SK-N-SH (cell line): Measurements from ENCODE around the gene EVX1. TPM values are rescaled to one million over a fixed set of nuclear protein-coding genes. Genes with fewer than 3 reads are reported as not detected.
A peak's percentile ranks its signal among the peaks of the same experiment; 100 is the strongest.

Experiments
- CTCF ChIA-PET: fragments of 300-600, 350-600 bp; formaldehyde crosslinking; extraction: SDS; loops from one replicate; lab custom pipeline; 2021; lab: Yijun Ruan, JAX
- POLR2A ChIA-PET: fragments of 350-600 bp; sonication (Branson Sonifier 250); formaldehyde crosslinking; extraction: SDS; loops from one replicate; lab custom pipeline; 2020; ENCODE audit warnings: antibody characterized with exemption, inconsistent platforms; lab: Yijun Ruan, JAX
- DNase-seq: peaks from one replicate; pipeline ENCODE4 v3.0.0; 2012
- H2AFZ ChIP-seq: fragments of 200-600 bp; sonication (generic); 2 replicates; pipeline ENCODE4 v1.8.1; 2016; ENCODE audit warnings: antibody characterized with exemption, mild to moderate bottlenecking, low read depth
- H3F3A ChIP-seq: fragments of 200-600 bp; sonication (generic); replicated peaks from 2 replicates; pipeline ENCODE3; 2016; ENCODE audit warnings: antibody characterized with exemption, mild to moderate bottlenecking; ENCODE audit not compliant: insufficient read depth
- H3K27ac ChIP-seq, 2 experiments: fragments of 200-500 bp in 1 of 2; fragments of 200-600 bp in 1 of 2; sonication (Bioruptor generic) in 1 of 2; sonication (generic), shearing (Covaris generic) in 1 of 2; 2 replicates each; pipeline versions ENCODE4 v1.5.1 to v1.6.1; 2014 to 2016; ENCODE audit warnings: low read depth in 2 of 2, inconsistent platforms in 1 of 2, low read length in 1 of 2, mild to moderate bottlenecking in 1 of 2, mixed read lengths in 1 of 2
- H3K27me3 ChIP-seq: fragments of 200-600 bp; sonication (generic), shearing (Covaris generic); 2 replicates; pipeline ENCODE4 v1.6.1; 2016; ENCODE audit warnings: mixed run types; ENCODE audit not compliant: insufficient read depth
- H3K36me3 ChIP-seq, 2 experiments: fragments of 200-500 bp in 1 of 2; fragments of 200-600 bp in 1 of 2; sonication (Bioruptor generic) in 1 of 2; sonication (generic) in 1 of 2; replicated peaks in 1 of 2; 2 replicates each; pipeline versions ENCODE3 to v1.5.1; 2014 to 2016; ENCODE audit warnings: low read length in 1 of 2, mild to moderate bottlenecking in 1 of 2; ENCODE audit not compliant: insufficient read depth in 2 of 2, control insufficient read depth in 1 of 2
- H3K4me1 ChIP-seq, 2 experiments: fragments of 200-500 bp in 1 of 2; fragments of 200-600 bp in 1 of 2; sonication (Bioruptor generic) in 1 of 2; sonication (generic), shearing (Covaris generic) in 1 of 2; 2 replicates each; pipeline versions ENCODE4 v1.5.1 to v1.6.1; 2014 to 2016; ENCODE audit warnings: low read depth in 1 of 2, low read length in 1 of 2, mixed run types in 1 of 2; ENCODE audit not compliant: insufficient read depth in 2 of 2, control insufficient read depth in 1 of 2
- H3K4me2 ChIP-seq: fragments of 200-600 bp; sonication (generic), shearing (Covaris generic); 2 replicates; pipeline ENCODE4 v1.6.1; 2017; ENCODE audit warnings: mixed run types
- H3K4me3 ChIP-seq, 2 experiments: fragments of 200-500 bp in 1 of 2; fragments of 200-600 bp in 1 of 2; sonication (Bioruptor generic) in 1 of 2; sonication (generic), shearing (Covaris generic) in 1 of 2; 2 replicates each; pipeline versions ENCODE4 v1.5.1 to v1.8.1; 2014 to 2016; ENCODE audit warnings: low read depth in 2 of 2, inconsistent platforms in 1 of 2, low read length in 1 of 2, mild to moderate bottlenecking in 1 of 2, mixed read lengths in 1 of 2, moderate library complexity in 1 of 2
- H3K79me2 ChIP-seq: fragments of 200-600 bp; sonication (generic); 2 replicates; pipeline ENCODE4 v1.8.1; 2017; ENCODE audit warnings: mild to moderate bottlenecking; ENCODE audit not compliant: insufficient read depth
- H3K9ac ChIP-seq: fragments of 200-600 bp; sonication (generic); 2 replicates; pipeline ENCODE4 v1.6.1; 2017; ENCODE audit warnings: mixed run types
- H3K9me2 ChIP-seq: fragments of 200-600 bp; sonication (generic); 2 replicates; pipeline ENCODE4 v1.6.1; 2017; ENCODE audit warnings: mixed run types
- H3K9me3 ChIP-seq: fragments of 200-600 bp; sonication (generic); 2 replicates; pipeline ENCODE4 v1.6.1; 2017; ENCODE audit warnings: mixed run types, mild to moderate bottlenecking, moderate library complexity
- H4K20me1 ChIP-seq: fragments of 200-600 bp; sonication (generic); 2 replicates; pipeline ENCODE4 v1.6.1; 2017; ENCODE audit warnings: mild to moderate bottlenecking, mixed run types; ENCODE audit not compliant: insufficient read depth
- EZH2phosphoT487 ChIP-seq: fragments of 200-600 bp; sonication (generic); IDR thresholded peaks from 2 replicates; pipeline ENCODE4 v1.6.1; 2017; ENCODE audit warnings: low read depth, mixed run types, mild to moderate bottlenecking, antibody characterized with exemption, moderate library complexity, borderline replicate concordance
- FOSL2 ChIP-seq: IDR thresholded peaks from 2 replicates; pipeline ENCODE4 v1.4.0; 2012; ENCODE audit warnings: low read depth, mild to moderate bottlenecking, moderate library complexity, borderline replicate concordance
- GATA2 ChIP-seq: sonication (generic); formaldehyde crosslinking; IDR thresholded peaks from 2 replicates; pipeline ENCODE4 v1.5.0; 2020; ENCODE audit warnings: mild to moderate bottlenecking, missing genetic modification reagents
- MXI1 ChIP-seq: IDR thresholded peaks from 2 replicates; pipeline ENCODE4 v1.6.1; 2012; ENCODE audit warnings: mild to moderate bottlenecking, low read depth, low read length, improper control_type of control experiment
- NRF1 ChIP-seq: IDR thresholded peaks from 2 replicates; pipeline ENCODE4 v1.6.1; 2012; ENCODE audit warnings: low read depth, mild to moderate bottlenecking, low read length
- RXRA ChIP-seq: IDR thresholded peaks from 2 replicates; pipeline ENCODE4 v1.4.0; 2012; ENCODE audit warnings: low read depth, mild to moderate bottlenecking, borderline replicate concordance
- SIN3A ChIP-seq: IDR thresholded peaks from 2 replicates; pipeline ENCODE4 v1.6.1; 2012; ENCODE audit warnings: low read depth, mild to moderate bottlenecking, low read length, moderate library complexity, borderline replicate concordance
- TAF1 ChIP-seq: IDR thresholded peaks from 2 replicates; pipeline ENCODE4 v1.6.1; 2012; ENCODE audit warnings: low read depth, mild to moderate bottlenecking, low read length, moderate library complexity, borderline replicate concordance
- TCF12 ChIP-seq: IDR thresholded peaks from 2 replicates; pipeline ENCODE4 v1.4.0; 2012
- USF2 ChIP-seq: fragments of 150-350 bp; IDR thresholded peaks from 2 replicates; pipeline ENCODE4 v1.6.1; 2017; ENCODE audit warnings: antibody characterized with exemption, low read length, low read depth, borderline replicate concordance
- WGBS: methylation state at CpG from one replicate; pipeline ENCODE4 v1.1.6; 2017; ENCODE audit warnings: low lambda C conversion rate; 5-methylcytosine and 5-hydroxymethylcytosine counted together
- polyA plus RNA-seq, 3 experiments: library from polyadenylated mRNA; depleted of rRNA; stranded (reverse); fragments of >200 nt; gene quantifications; 2 replicates each; pipeline ENCODE4 v1.2.3, GENCODE V29; 2012

EVX1 gene
- polyA plus RNA-seq, 1 of the 3 experiments (the other 2 are of a cell fraction) = not detected

GRCh38 chr7:27219821-27220220 is 22.8 kb upstream of the EVX1 start:
- no peaks in the 10 kb centered on the region for H3K9me3 ChIP-seq
- H3K27ac ChIP-seq = no peak overlapping the region
- H3K4me3 ChIP-seq = no peak overlapping the region
- peaks cover 100% of the 10 kb centered on the region for H3K27me3 ChIP-seq
- no peaks in the 10 kb centered on the region; the same call in 1 of the 2 replicates for H4K20me1 ChIP-seq
- 21% methylated on average over 4 of the region's 4 CpGs for WGBS
- no peaks in the 10 kb centered on the region; a peak in 1 of 4 replicates for H3K4me1 ChIP-seq
- no peaks in the 10 kb centered on the region for H3F3A ChIP-seq
- no peaks in the 10 kb centered on the region for H3K79me2 ChIP-seq
- H3K9ac ChIP-seq = no peak overlapping the region
- no peak overlapping the region for H2AFZ ChIP-seq
- TF ChIP-seq RXRA = no peak
- no peak for TF ChIP-seq EZH2phosphoT487
- no peak for TF ChIP-seq MXI1
- TF ChIP-seq USF2 = no peak
- no peak for TF ChIP-seq NRF1
- TF ChIP-seq TCF12 = no peak
- TF ChIP-seq GATA2 = no peak
- TF ChIP-seq FOSL2 = no peak
- TF ChIP-seq, all 33 proteins: peak for 0
- H3K4me2 ChIP-seq = no peak overlapping the region
- H3K9me2 ChIP-seq = no peaks in the 10 kb centered on the region
- DNase-seq = no peak
- CTCF ChIA-PET = interaction anchor here (1.2 to 1.8 kb wide), 2 partner anchors 9 to 24 kb away, joined by 3 to 6 read pairs; no protein-coding TSS in a partner anchor
- H3K36me3 ChIP-seq = no peaks in the 10 kb centered on the region
- POLR2A ChIA-PET = no interaction called here

GRCh38 chr7:27220440-27220955 is 22.1 kb upstream of the EVX1 start:
- no peaks in the 10 kb centered on the region for H3K9me3 ChIP-seq
- 17% methylated on average over 8 of the region's 45 CpGs for WGBS
- no peak overlapping the region for H3K9ac ChIP-seq
- no peaks in the 10 kb centered on the region for H3K36me3 ChIP-seq
- H2AFZ ChIP-seq = peak overlapping the region; percentile 24; the same call in 1 of the 2 replicates
- H3K4me3 ChIP-seq = peak overlapping the region in 1 of 2 experiments; percentile 4; a peak in 1 of 4 replicates
- peak overlapping the region; percentile 31 for H3K4me2 ChIP-seq
- H3F3A ChIP-seq = no peaks in the 10 kb centered on the region
- peaks cover 100% of the 10 kb centered on the region for H3K27me3 ChIP-seq
- no peak for DNase-seq
- no peaks in the 10 kb centered on the region; a peak in 1 of 4 replicates for H3K4me1 ChIP-seq
- no peak for TF ChIP-seq TCF12
- 0 out of 2 replicates have a peak, but pooled peaks have one; percentile 48 for TF ChIP-seq EZH2phosphoT487
- ChIA-PET POLR2A (no interaction called here), CTCF (interaction anchor here (1.2 to 1.8 kb wide), 2 partner anchors 10 to 24 kb away, joined by 3 to 6 read pairs; no protein-coding TSS in a partner anchor)
- H3K79me2 ChIP-seq = no peaks in the 10 kb centered on the region
- no peak overlapping the region for H3K27ac ChIP-seq
- H3K9me2 ChIP-seq = no peaks in the 10 kb centered on the region
- no peaks in the 10 kb centered on the region; the same call in 1 of the 2 replicates for H4K20me1 ChIP-seq

- no peaks in the 10 kb centered on the region for H3K36me3 ChIP-seq
- TF ChIP-seq TAF1 (no peak), RXRA (no peak), SIN3A (no peak)
- H3F3A ChIP-seq = no peaks in the 10 kb centered on the region
- no peak overlapping the region for H3K4me3 ChIP-seq
- H3K9ac ChIP-seq = no peak overlapping the region
- H3K4me1 ChIP-seq = no peaks in the 10 kb centered on the region; a peak in 1 of 4 replicates
- H3K27ac ChIP-seq = no peak overlapping the region
- no peak overlapping the region for H3K4me2 ChIP-seq
- ChIA-PET CTCF (interaction anchor here (0.9 to 1.8 kb wide), 2 partner anchors 10 to 41 kb away, joined by 3 to 6 read pairs; no protein-coding TSS in a partner anchor), POLR2A (no interaction called here)
- DNase-seq = no peak
- H3K27me3 ChIP-seq = peaks cover 100% of the 10 kb centered on the region
- H2AFZ ChIP-seq = no peak overlapping the region
- no peaks in the 10 kb centered on the region for H3K79me2 ChIP-seq
- no peaks in the 10 kb centered on the region for H3K9me2 ChIP-seq
- WGBS = 36% methylated on average over 3 of the region's 3 CpGs
- H3K9me3 ChIP-seq = no peaks in the 10 kb centered on the region
- no peaks in the 10 kb centered on the region; the same call in 1 of the 2 replicates for H4K20me1 ChIP-seq
Measured at GRCh38 chr7:27221201-27221797, 21.3 kb upstream of the EVX1 start.
